ENCODE data around the gene KRT2. TPM values are rescaled to one million over a fixed set of nuclear protein-coding genes. Genes with fewer than 3 reads are reported as not detected.

The KRT2 gene
- total RNA-seq, 2 experiments from 2014 or later, result 0.10 TPM

GRCh38 chr12:52690351-52691075, 38.5 kb upstream of the KRT2 start:
- Mint-ChIP-seq H3K4me3 (peak overlapping the region; percentile 78), H3K27me3 (peaks cover 53% of the 10 kb centered on the region)

DNA sequence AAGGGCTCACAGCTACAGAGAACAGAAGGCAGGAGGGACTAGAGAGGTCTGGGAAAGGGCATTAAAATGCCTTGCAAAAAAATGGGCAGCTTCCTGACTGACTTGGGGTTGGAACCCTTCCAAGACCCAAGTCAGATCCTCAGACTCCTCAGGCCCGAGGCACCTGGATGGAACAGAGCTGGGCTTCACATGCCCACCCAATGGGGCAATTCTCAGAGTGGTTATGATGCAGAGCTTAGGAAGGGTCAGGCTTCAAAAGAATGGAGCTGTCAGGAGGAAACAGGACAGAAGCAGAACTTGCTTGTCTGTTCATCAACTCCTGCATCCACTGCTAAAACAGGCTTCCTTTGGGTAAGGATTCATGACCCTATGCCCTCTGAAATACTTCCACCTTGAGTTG, 37.9 kb upstream of the KRT2 start:
- peaks cover 39% of the 10 kb centered on the region for H3K4me1 Mint-ChIP-seq
- ChIA-PET POLR2A (no interaction called here), CTCF (interaction anchor here (0.6 kb wide), 1 partner anchor 818 kb away, joined by 3 read pairs; no protein-coding TSS in a partner anchor)
- H3K27me3 Mint-ChIP-seq, result peaks cover 53% of the 10 kb centered on the region
- no peak overlapping the region for H3K27ac Mint-ChIP-seq
- no peaks in the 10 kb centered on the region for H3K36me3 Mint-ChIP-seq (ENCODE audit: low read depth)
- no peak overlapping the region for H3K4me3 Mint-ChIP-seq
- no peak for DNase-seq
- H3K9me3 Mint-ChIP-seq, result no peaks in the 10 kb centered on the region

More at GRCh38 chr12:52690351-52691075, 38.5 kb upstream of the KRT2 start:
- Mint-ChIP-seq H3K9me3 (no peaks in the 10 kb centered on the region), H3K4me1 (peaks cover 39% of the 10 kb centered on the region), H3K36me3 (ENCODE audit: low read depth) (no peaks in the 10 kb centered on the region), H3K27ac (no peak overlapping the region)
- no peak for DNase-seq
- CTCF ChIA-PET, result interaction anchor here (0.6 kb wide), 1 partner anchor 817 kb away, joined by 3 read pairs; no protein-coding TSS in a partner anchor
- POLR2A ChIA-PET, result no interaction called here

DNA sequence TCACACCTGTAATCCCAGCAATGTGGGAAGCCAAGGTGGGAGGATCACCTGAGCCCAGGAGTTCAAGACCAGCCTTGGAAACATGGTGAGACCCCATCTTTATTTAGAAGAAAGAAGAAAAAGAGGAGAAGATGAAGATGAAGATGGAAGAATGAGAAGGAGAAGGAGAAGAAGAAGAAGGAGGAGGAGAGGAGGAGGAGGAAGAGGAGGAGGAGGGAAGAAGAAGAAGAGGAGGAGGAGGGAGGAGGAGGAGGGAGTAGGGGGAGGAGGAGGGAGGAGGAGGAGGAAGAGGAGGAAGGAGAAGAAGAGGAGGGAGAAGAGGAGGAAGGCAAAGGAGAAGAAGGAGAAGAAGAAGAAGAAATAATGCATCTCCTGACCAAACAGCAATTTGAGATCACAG, 37.2 kb upstream of the KRT2 start:
- POLR2A ChIA-PET, result no interaction called here
- Mint-ChIP-seq H3K4me3 (no peak overlapping the region), H3K27me3 (peaks cover 53% of the 10 kb centered on the region), H3K27ac (no peak overlapping the region), H3K9me3 (no peaks in the 10 kb centered on the region), H3K36me3 (ENCODE audit: low read depth) (no peaks in the 10 kb centered on the region), H3K4me1 (peaks cover 39% of the 10 kb centered on the region)
- CTCF ChIA-PET, result no interaction called here
- DNase-seq, result no peak

- ChIA-PET POLR2A (no interaction called here), CTCF (interaction anchor here (0.6 kb wide), 1 partner anchor 666 kb away, joined by 4 read pairs; no protein-coding TSS in a partner anchor)
- peaks cover 57% of the 10 kb centered on the region for H3K27me3 Mint-ChIP-seq
- H3K9me3 Mint-ChIP-seq, result no peaks in the 10 kb centered on the region
- H3K4me3 Mint-ChIP-seq, result no peak overlapping the region
- no peak for DNase-seq
- no peak overlapping the region for H3K27ac Mint-ChIP-seq
- peaks cover 41% of the 10 kb centered on the region for H3K4me1 Mint-ChIP-seq
- no peaks in the 10 kb centered on the region for H3K36me3 Mint-ChIP-seq (ENCODE audit: low read depth)
Observed at GRCh38 chr12:52688481-52688880, 36.5 kb upstream of the KRT2 start.

DNA sequence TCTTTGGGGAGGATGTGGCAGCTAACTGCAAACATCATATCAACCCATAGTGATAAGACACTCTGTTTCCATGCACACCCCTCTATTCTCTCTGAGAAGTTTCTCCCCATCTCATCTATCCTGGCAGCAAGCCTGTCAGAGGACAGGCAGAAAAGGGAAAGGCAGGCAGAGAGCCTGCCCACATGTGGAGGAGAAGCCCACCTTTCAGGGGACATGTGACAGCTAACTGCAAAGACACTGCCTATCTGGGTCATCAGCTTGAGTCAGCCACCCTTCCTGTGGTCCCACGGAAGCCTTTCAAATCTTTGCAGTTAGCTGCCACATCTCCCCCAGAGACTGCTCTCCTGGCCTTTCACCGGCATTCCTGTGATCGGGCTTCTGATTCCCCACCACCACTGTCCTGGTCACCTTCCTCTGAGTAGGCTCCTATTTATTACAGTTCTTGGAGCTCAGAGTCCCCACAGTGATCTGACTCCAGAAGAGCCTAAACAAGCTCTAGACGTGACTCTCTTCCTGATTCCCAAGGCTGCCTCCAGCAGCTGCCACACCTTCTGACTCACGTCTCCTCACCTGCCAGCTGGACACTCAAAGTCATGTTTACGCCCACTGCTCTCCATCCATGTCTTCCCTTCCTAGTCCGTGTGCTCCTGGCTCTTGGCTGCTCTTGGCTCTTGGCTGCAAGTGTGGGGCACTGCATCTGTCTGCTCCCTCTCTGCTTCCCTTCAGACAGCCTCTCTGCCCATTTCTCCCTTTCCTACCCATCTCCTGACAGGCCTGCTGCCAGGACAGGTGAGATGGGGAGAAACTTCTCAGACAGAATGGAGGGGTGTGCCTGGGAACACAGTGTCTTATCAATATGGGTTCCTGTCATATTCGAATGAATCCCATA, 35.7 kb upstream of the KRT2 start:
- H3K27me3 Mint-ChIP-seq, result peaks cover 53% of the 10 kb centered on the region
- peaks cover 43% of the 10 kb centered on the region for H3K4me1 Mint-ChIP-seq
- no peaks in the 10 kb centered on the region for H3K9me3 Mint-ChIP-seq
- H3K36me3 Mint-ChIP-seq (ENCODE audit: low read depth), result no peaks in the 10 kb centered on the region
- DNase-seq, result no peak
- CTCF ChIA-PET, result interaction anchor here (0.6 kb wide), 1 partner anchor 665 kb away, joined by 4 read pairs; no protein-coding TSS in a partner anchor
- H3K27ac Mint-ChIP-seq, result no peak overlapping the region
- POLR2A ChIA-PET, result no interaction called here
- H3K4me3 Mint-ChIP-seq, result no peak overlapping the region

- Mint-ChIP-seq H3K4me1 (peaks cover 50% of the 10 kb centered on the region), H3K9me3 (no peaks in the 10 kb centered on the region), H3K36me3 (ENCODE audit: low read depth) (no peaks in the 10 kb centered on the region), H3K4me3 (no peak overlapping the region), H3K27me3 (peaks cover 48% of the 10 kb centered on the region), H3K27ac (no peak overlapping the region)
- POLR2A ChIA-PET, result no interaction called here
- CTCF ChIA-PET, result no interaction called here
- no peak for DNase-seq
Observed at GRCh38 chr12:52686756-52687487, 34.9 kb upstream of the KRT2 start.

DNA sequence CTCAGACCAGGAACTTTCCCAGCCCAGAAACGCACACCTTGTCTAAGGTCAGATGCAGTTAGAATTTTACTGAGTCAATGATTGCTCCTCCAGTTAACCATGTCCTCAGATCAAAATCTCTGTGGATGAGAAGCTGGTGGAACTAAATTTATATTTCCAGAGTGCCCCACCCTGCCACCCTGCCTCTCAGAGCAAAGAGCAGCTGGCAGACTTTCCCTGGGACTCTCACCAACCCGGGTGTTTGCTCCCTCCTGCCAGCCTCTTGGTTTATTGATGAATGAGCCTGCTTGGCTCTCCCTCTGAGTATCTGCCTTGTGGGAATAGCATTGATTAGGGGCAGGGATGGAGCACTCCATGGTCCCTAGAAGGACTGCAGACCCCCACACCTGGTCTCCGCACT, 34.1 kb upstream of the KRT2 start:
- H3K27ac Mint-ChIP-seq, result no peak overlapping the region
- DNase-seq, result no peak
- peaks cover 50% of the 10 kb centered on the region for H3K4me1 Mint-ChIP-seq
- H3K36me3 Mint-ChIP-seq (ENCODE audit: low read depth), result no peaks in the 10 kb centered on the region
- CTCF ChIA-PET, result interaction anchor here (0.5 kb wide), 1 partner anchor 53 kb away, joined by 3 read pairs; no protein-coding TSS in a partner anchor
- H3K4me3 Mint-ChIP-seq, result no peak overlapping the region
- H3K27me3 Mint-ChIP-seq, result peaks cover 41% of the 10 kb centered on the region
- no peaks in the 10 kb centered on the region for H3K9me3 Mint-ChIP-seq
- POLR2A ChIA-PET, result no interaction called here

DNA sequence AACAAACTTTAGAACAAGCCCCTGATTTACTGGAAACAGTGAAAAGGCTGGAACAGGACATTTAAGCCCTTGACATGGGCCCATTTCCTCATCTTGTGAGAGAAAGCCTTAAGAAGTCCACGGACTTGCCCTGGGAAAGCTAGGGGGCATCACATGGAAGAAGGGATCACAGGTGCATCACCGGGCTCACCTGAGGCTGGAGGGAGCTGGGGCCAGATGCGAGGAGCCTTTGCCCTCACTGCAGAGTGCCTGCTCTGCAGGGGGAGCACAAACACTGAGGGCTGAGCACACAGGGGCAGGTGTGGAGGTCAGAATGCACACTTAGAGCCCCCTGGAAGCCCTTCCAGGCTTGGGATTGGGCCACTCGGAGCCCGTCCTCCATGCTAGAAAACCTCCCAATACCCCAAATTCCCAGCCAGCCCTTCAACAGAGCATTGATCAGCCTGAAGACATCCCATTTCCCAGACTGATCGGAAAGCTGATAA, 33.4 kb upstream of the KRT2 start:
- H3K27me3 Mint-ChIP-seq, result peaks cover 36% of the 10 kb centered on the region
- POLR2A ChIA-PET, result no interaction called here
- H3K4me3 Mint-ChIP-seq, result no peak overlapping the region
- no peaks in the 10 kb centered on the region for H3K9me3 Mint-ChIP-seq
- no peak for DNase-seq
- H3K27ac Mint-ChIP-seq, result no peak overlapping the region
- CTCF ChIA-PET, result interaction anchor here (0.5 kb wide), 1 partner anchor 53 kb away, joined by 3 read pairs; no protein-coding TSS in a partner anchor
- no peaks in the 10 kb centered on the region for H3K36me3 Mint-ChIP-seq (ENCODE audit: low read depth)
- peaks cover 50% of the 10 kb centered on the region for H3K4me1 Mint-ChIP-seq

DNA sequence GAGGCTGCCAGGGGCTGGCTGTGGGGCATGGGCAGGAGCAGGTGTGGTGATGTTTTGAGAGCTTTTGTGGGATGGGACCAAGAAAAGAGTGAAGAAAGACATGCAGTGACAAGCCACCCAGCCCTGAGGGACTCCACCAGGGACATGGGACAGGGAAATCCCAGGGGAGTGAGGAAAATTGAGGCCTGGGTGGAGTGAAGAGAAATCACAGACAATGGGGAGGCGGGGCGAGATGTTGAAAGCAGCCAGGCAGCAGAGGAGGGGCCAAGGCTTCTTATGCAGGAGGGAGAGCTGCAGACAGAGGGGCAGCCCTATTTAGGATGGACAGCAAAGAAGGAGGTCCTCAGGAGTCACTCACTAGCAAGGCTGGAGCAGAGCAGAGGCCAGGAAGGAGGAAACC, 32.4 kb upstream of the KRT2 start:
- DNase-seq, result no peak
- Mint-ChIP-seq H3K4me1 (peaks cover 48% of the 10 kb centered on the region), H3K4me3 (no peak overlapping the region), H3K27me3 (peaks cover 33% of the 10 kb centered on the region), H3K27ac (no peak overlapping the region), H3K36me3 (ENCODE audit: low read depth) (no peaks in the 10 kb centered on the region), H3K9me3 (no peaks in the 10 kb centered on the region)
- ChIA-PET POLR2A (no interaction called here), CTCF (no interaction called here)

- Mint-ChIP-seq H3K36me3 (ENCODE audit: low read depth) (no peaks in the 10 kb centered on the region), H3K4me3 (no peak overlapping the region), H3K27ac (no peak overlapping the region), H3K4me1 (peaks cover 48% of the 10 kb centered on the region), H3K9me3 (no peaks in the 10 kb centered on the region), H3K27me3 (peaks cover 31% of the 10 kb centered on the region)
- no peak for DNase-seq
- ChIA-PET CTCF (no interaction called here), POLR2A (no interaction called here)
Observed at GRCh38 chr12:52683575-52684300, 31.7 kb upstream of the KRT2 start.

DNA sequence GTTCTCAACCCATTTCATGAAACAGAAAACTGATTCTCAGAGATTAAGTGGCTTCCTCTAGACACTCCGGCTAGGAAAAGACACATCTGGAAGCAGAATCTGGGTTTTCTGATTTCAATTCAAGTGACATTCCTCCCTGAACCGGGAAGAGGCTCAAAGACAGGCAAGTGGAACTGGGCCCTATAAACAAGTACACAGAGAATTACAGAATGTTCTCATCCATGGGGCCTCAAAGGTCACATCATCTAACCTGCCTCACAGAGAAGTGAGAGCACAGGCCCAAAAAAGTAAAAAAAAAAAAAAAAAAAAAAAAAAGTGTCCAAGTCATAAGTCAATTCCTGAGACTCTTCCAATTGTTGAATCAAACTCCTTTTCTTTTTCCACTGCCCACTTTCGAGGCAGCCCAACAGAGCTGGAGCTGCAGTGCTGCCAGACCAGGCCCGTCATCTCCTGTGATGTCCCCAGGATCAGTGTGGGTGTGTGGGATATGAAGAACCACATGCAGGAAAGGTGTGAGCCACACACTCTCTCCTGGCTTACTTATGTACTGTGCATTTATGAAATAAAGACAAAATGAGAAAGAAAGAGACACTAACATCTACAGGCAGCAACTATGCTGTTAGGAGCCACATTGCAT, 31.0 kb upstream of the KRT2 start:
- DNase-seq, result no peak
- POLR2A ChIA-PET, result no interaction called here
- peaks cover 44% of the 10 kb centered on the region for H3K4me1 Mint-ChIP-seq
- H3K36me3 Mint-ChIP-seq (ENCODE audit: low read depth), result no peaks in the 10 kb centered on the region
- no peaks in the 10 kb centered on the region for H3K9me3 Mint-ChIP-seq
- H3K27me3 Mint-ChIP-seq, result peaks cover 35% of the 10 kb centered on the region
- H3K4me3 Mint-ChIP-seq, result no peak overlapping the region
- CTCF ChIA-PET, result interaction anchor here (0.6 kb wide), 1 partner anchor 239 kb away, joined by 3 read pairs; no protein-coding TSS in a partner anchor
- no peak overlapping the region for H3K27ac Mint-ChIP-seq

GRCh38 chr12:52682381-52682660, 30.3 kb upstream of the KRT2 start:
- H3K9me3 Mint-ChIP-seq, result no peaks in the 10 kb centered on the region
- peaks cover 32% of the 10 kb centered on the region for H3K27me3 Mint-ChIP-seq
- CTCF ChIA-PET, result no interaction called here
- H3K27ac Mint-ChIP-seq, result peak overlapping the region; percentile 28
- no peak for DNase-seq
- no peak overlapping the region for H3K4me3 Mint-ChIP-seq
- peaks cover 38% of the 10 kb centered on the region for H3K4me1 Mint-ChIP-seq
- no peaks in the 10 kb centered on the region for H3K36me3 Mint-ChIP-seq (ENCODE audit: low read depth)
- POLR2A ChIA-PET, result no interaction called here

Measured in activated CD4-positive, alpha-beta T cell treated with anti-CD3 and anti-CD28 coated beads, Interleukin-2, amount 10 ng/mL, durations not matched to agents 7 days and 5 days (primary cell).